GM19043 (cell line): ENCODE results near the gene TMEM43.
"Not testable (repeated sequence)": the region's sequence is repeated elsewhere in the genome, so short reads cannot be mapped to it uniquely, and the experiment has no call there.

ENCODE experiments used
- ATAC-seq: cut with Tn5 transposase; IDR thresholded peaks from one replicate; pipeline ENCODE4 v1.9.1; 2021; ENCODE audit warnings: low read depth; ENCODE audit not compliant: unreplicated experiment

TMEM43 gene

GRCh38 chr3:14124615-14125192, at the start of gene TMEM43, which contains the start of gene CHCHD4:
TSS of gene TMEM43 (plus strand) at chr3:14125052. CDS start at chr3:14125194, 142 bp downstream.
TSS of gene CHCHD4 (minus strand) at chr3:14124870. CDS start at chr3:14124676, 194 bp downstream.
- ATAC-seq: peak; percentile 85

GRCh38 chr3:14075233-14075632, 49.6 kb upstream of the TMEM43 start:
- not testable (repeated sequence) for ATAC-seq

- ATAC-seq: no peak
These were observed 47.5 kb upstream of the TMEM43 start for GRCh38 chr3:14077310-14077709.

GRCh38 chr3:14082108-14082657, 42.7 kb upstream of the TMEM43 start:
- ATAC-seq: no peak

GRCh38 chr3:14087461-14087860, 37.4 kb upstream of the TMEM43 start:
- ATAC-seq: not testable (repeated sequence)

GRCh38 chr3:14091959-14092358, 32.9 kb upstream of the TMEM43 start:
- not testable (repeated sequence) for ATAC-seq

- no peak for ATAC-seq
These were observed 32.4 kb upstream of the TMEM43 start for GRCh38 chr3:14092464-14092863.

- ATAC-seq: no peak
These were observed 31.0 kb upstream of the TMEM43 start for GRCh38 chr3:14093831-14094230.

- ATAC-seq: no peak
These were observed 28.1 kb upstream of the TMEM43 start for GRCh38 chr3:14096742-14097141.

GRCh38 chr3:14097616-14098391, 27.0 kb upstream of the TMEM43 start:
- no peak for ATAC-seq

GRCh38 chr3:14109821-14110220, 15.0 kb upstream of the TMEM43 start:
- not testable (repeated sequence) for ATAC-seq

GRCh38 chr3:14110699-14111098, 14.2 kb upstream of the TMEM43 start:
- ATAC-seq: no peak

GRCh38 chr3:14113965-14114635, 10.8 kb upstream of the TMEM43 start:
- ATAC-seq: no peak

GRCh38 chr3:14117468-14118399, 7.1 kb upstream of the TMEM43 start:
- no peak for ATAC-seq

- no peak for ATAC-seq
These were observed 6.2 kb upstream of the TMEM43 start for GRCh38 chr3:14118400-14119381.

- no peak for ATAC-seq
These were observed 5.2 kb upstream of the TMEM43 start for GRCh38 chr3:14119651-14120050.

GRCh38 chr3:14120111-14120920, 4.5 kb upstream of the TMEM43 start:
- ATAC-seq: no peak

- ATAC-seq: not testable (repeated sequence)
These were observed 3.9 kb upstream of the TMEM43 start for GRCh38 chr3:14120921-14121448.
